ENCODE results near the gene ZNF37A. TPM values are rescaled to one million over a fixed set of nuclear protein-coding genes. Genes with fewer than 3 reads are reported as not detected.
A peak's percentile ranks its signal among the peaks of the same experiment; 100 is the strongest.

The ZNF37A gene
- total RNA-seq, 1 experiment from 2014 or later: 10.9 TPM

DNA sequence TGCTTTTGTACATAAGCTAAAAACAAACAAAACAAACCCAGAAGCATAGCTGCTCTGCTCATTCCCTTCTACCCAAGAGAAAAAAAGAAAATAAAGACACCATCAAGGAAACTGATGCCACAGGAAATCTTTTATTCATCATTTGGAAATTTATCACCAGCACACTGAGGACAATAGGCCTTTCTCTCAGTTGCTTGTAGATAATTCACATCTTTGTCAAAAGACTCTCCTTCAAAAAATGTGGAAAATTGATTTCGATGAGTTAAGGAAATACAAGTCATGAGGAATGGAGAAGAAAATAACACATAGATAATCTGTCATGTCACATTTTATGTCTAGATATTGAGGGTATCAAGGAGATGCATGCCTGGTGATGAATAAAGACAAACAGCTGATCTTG, 53.5 kb downstream of the ZNF37A start:
- DNase-seq (ENCODE audit: low read depth): no peak

- DNase-seq (ENCODE audit: low read depth): peak; percentile 52
Measured at GRCh38 chr10:38150891-38151463, 56.8 kb downstream of the ZNF37A start.

- DNase-seq (ENCODE audit: low read depth): no peak
Measured at GRCh38 chr10:38156416-38157269, 62.5 kb downstream of the ZNF37A start.

DNA sequence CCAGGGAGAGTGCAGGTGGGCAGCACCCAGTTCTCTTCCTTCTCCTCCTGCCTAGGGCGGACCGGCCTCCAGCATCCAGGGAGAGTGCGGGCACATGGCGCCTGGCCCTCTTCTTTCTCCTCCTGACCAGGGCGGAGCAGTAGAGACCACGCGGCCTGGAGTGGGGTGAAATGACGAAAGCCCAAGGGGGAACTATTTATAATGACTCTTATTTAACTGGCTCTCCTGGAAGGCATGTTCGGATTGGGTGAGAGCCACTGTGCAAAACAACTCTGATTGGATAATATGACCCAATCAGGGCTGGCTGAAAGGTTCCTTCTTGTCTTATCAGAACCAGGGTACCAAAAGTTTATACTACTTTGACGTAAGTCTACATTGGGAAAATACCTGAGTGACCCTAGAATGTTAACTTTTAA, 63.1 kb downstream of the ZNF37A start:
- no peak for DNase-seq (ENCODE audit: low read depth)

DNA sequence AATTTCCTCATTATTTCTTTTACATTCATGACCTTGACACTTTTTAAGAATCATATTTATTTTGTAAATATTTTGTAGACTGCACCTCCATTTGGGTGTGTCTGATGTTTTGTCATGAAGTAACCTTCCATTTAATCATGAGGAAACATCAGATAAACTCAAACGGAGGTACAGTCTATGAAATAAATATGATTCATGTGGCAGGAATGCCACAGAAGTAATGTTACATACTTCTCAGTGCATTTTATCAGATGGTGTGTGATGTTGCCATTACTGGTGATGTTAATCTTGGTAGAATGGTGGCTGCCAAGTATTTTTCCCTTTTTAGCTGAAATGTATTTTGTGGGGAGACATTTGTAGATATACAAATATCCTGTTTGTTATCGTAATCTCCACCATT, 64.9 kb downstream of the ZNF37A start:
- no peak for DNase-seq (ENCODE audit: low read depth)

GRCh38 chr10:38163617-38164016, 69.5 kb downstream of the ZNF37A start:
- DNase-seq (ENCODE audit: low read depth): no peak

GRCh38 chr10:38174336-38174735, 80.2 kb downstream of the ZNF37A start:
- no peak for DNase-seq (ENCODE audit: low read depth)

DNA sequence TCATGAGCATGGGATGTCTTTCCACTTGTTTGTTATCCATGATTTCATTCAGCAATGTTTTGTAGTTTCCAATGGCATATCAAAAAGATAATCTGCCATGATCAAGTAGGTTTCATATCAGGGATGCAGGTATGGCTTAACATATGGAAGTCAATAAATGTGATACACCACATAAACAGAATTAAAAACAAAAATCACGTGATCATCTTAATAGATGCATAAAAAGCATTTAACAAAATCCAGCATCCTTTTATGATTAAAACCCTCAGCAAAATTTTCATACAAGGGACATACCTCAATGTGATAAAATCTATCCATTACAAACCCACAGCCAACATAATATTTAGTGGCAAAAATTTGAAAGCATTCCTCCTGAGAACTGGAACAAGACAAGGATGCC, 90.3 kb downstream of the ZNF37A start:
- no peak for DNase-seq (ENCODE audit: low read depth)

Other genes with a start within 250 kb of the ZNF37A start
- gene ZNF248, start 236.7 kb upstream of the ZNF37A start, total RNA-seq (2014; rRNA removed): 5.4 and 6.1 TPM in 2 replicates
- gene ZNF25, start 117.7 kb upstream of the ZNF37A start, total RNA-seq (2014; rRNA removed): 9.6 TPM in 2 replicates
- 10.8 and 12.6 TPM in 2 replicates for gene ZNF33A, start 83.7 kb upstream of the ZNF37A start, total RNA-seq (2014; rRNA removed)